K562 (cell line): ENCODE data around the gene CMIP. TPM values are rescaled to one million over a fixed set of nuclear protein-coding genes. Genes with fewer than 3 reads are reported as not detected.
A peak's percentile ranks its signal among the peaks of the same experiment; 100 is the strongest.

Source experiments
- CBX3 ChIP-seq, 2 experiments: IDR thresholded peaks; 1 replicate in 1 of 2; 2 replicates in 1 of 2; pipeline ENCODE4 v1.6.1; 2012; ENCODE audit warnings: inconsistent platforms in 2 of 2, low read length in 2 of 2, borderline replicate concordance in 1 of 2, control low read depth in 1 of 2
- CC2D1A ChIP-seq: fragments of 450-650 bp; IDR thresholded peaks from 2 replicates; pipeline ENCODE4 v1.6.1; 2017; ENCODE audit warnings: mild to moderate bottlenecking
- CHAMP1 ChIP-seq: fragments of 450-650 bp; IDR thresholded peaks from 2 replicates; pipeline ENCODE4 v1.6.1; 2016; ENCODE audit warnings: mild to moderate bottlenecking
- DDX20 ChIP-seq: fragments of 450-650 bp; IDR thresholded peaks from 2 replicates; pipeline ENCODE4 v1.6.1; 2016; ENCODE audit warnings: missing genetic modification characterization, low read depth, mild to moderate bottlenecking, missing compliant biosample characterization, moderate library complexity
- HMBOX1 ChIP-seq: sonication (generic); IDR thresholded peaks from 2 replicates; pipeline ENCODE4 v1.6.1; 2016
- JUNB ChIP-seq: fragments of 450-650 bp; formaldehyde crosslinking; conservative IDR thresholded peaks from 2 replicates; pipeline ENCODE4 v1.4.0; 2020; ENCODE audit warnings: mild to moderate bottlenecking
- KLF10 ChIP-seq: fragments of 250-450 bp; sonication (Bioruptor Pico); IDR thresholded peaks from 2 replicates; pipeline ENCODE4 v1.6.1; 2021; ENCODE audit warnings: matching md5 sums
- KLF16 ChIP-seq: IDR thresholded peaks from 2 replicates; pipeline ENCODE4 v1.6.1; 2016; ENCODE audit warnings: antibody characterized with exemption
- MYNN ChIP-seq, 2 experiments: sonication (generic); formaldehyde crosslinking in 1 of 2; IDR thresholded peaks; 2 replicates each; pipeline versions ENCODE4 v1.5.0 to v1.6.1; 2016 to 2020; ENCODE audit warnings: antibody characterized with exemption in 1 of 2, missing genetic modification reagents in 1 of 2
- NEUROD1 ChIP-seq: fragments of 150-350 bp; IDR thresholded peaks from 2 replicates; pipeline ENCODE4 v1.6.1; 2014; ENCODE audit warnings: borderline replicate concordance, low read length, low read depth; ENCODE audit not compliant: partially characterized antibody
- NFRKB ChIP-seq: fragments of 450-650 bp; IDR thresholded peaks from 2 replicates; pipeline ENCODE4 v1.6.1; 2016; ENCODE audit warnings: low read depth
- POLR2B ChIP-seq: fragments of 450-650 bp; IDR thresholded peaks from 2 replicates; pipeline ENCODE4 v1.6.1; 2018; ENCODE audit warnings: low read depth; ENCODE audit not compliant: partially characterized antibody
- RAD21 ChIP-seq, 2 experiments: fragments of 250-450 bp in 1 of 2; fragments of 450-650 bp in 1 of 2; sonication (Bioruptor Pico) in 1 of 2; formaldehyde crosslinking in 1 of 2; IDR thresholded peaks in 1 of 2; conservative IDR thresholded peaks in 1 of 2; 2 replicates each; pipeline versions ENCODE4 v1.4.0 to v1.8.0; 2020 to 2022; ENCODE audit warnings: mild to moderate bottlenecking in 2 of 2, moderate library complexity in 1 of 2
- RFX7 ChIP-seq: fragments of 250-450 bp; sonication (Bioruptor Pico); IDR thresholded peaks from 2 replicates; pipeline ENCODE4 v1.5.1; 2021; ENCODE audit warnings: mild to moderate bottlenecking
- SMAD3 ChIP-seq: fragments of 450-650 bp; formaldehyde crosslinking; conservative IDR thresholded peaks from 2 replicates; pipeline ENCODE4 v1.4.0; 2020; ENCODE audit warnings: mild to moderate bottlenecking
- SOX6 ChIP-seq: fragments of 450-650 bp; IDR thresholded peaks from 2 replicates; pipeline ENCODE4 v1.6.1; 2014; ENCODE audit warnings: mild to moderate bottlenecking
- SRSF9 ChIP-seq: fragments of 200-400 bp; formaldehyde crosslinking; IDR thresholded peaks from 2 replicates; pipeline ENCODE4 v1.6.1; 2017; ENCODE audit warnings: low read depth, low read length, borderline replicate concordance
- TAF15 ChIP-seq: fragments of 200-400 bp; formaldehyde crosslinking; IDR thresholded peaks from 2 replicates; pipeline ENCODE4 v1.6.1; 2017; ENCODE audit warnings: mild to moderate bottlenecking, low read depth, low read length, moderate library complexity
- ZNF121 ChIP-seq: sonication (generic); formaldehyde crosslinking; conservative IDR thresholded peaks from 2 replicates; pipeline ENCODE4 v1.8.0; 2022; ENCODE audit warnings: missing genetic modification reagents
- ZNF445 ChIP-seq: fragments of 250-450 bp; sonication (Bioruptor Pico); IDR thresholded peaks from 2 replicates; pipeline ENCODE4 v1.4.0; 2020; ENCODE audit warnings: low read depth, mild to moderate bottlenecking, moderate library complexity
- ZNF699 ChIP-seq: fragments of 250-450 bp; sonication (Bioruptor Pico); IDR thresholded peaks from 2 replicates; pipeline ENCODE4 v1.8.0; 2021; ENCODE audit warnings: mild to moderate bottlenecking, moderate library complexity; ENCODE audit not compliant: insufficient replicate concordance
- polyA plus RNA-seq, 8 experiments: library from polyadenylated mRNA; depleted of rRNA in 4 of 8; stranded (reverse) in 5 of 8; unstranded in 3 of 8; fragments of >200 nt; fragmentation: Nextera tagmentation in 2 of 8; fragmentation: Illumina TruSeq in 1 of 8; extraction: Ambion mirVana in 2 of 8; extraction: Trizol in 1 of 8; gene quantifications; 2 replicates each; pipeline versions ENCODE4 v1.2.1 to v1.2.3, GENCODE V29; 2011 to 2014; ENCODE audit warnings: inconsistent platforms in 1 of 8, missing spikeins in 1 of 8
- total RNA-seq, 7 experiments: library from RNA; depleted of rRNA in 6 of 7; stranded (reverse); fragments of >200 nt in 6 of 7; fragmentation: Illumina TruSeq in 2 of 7; extraction: Trizol in 2 of 7; gene quantifications; 2 replicates each; pipeline versions ENCODE4 v1.2.1 to v1.2.3, GENCODE V29; 2011 to 2021; ENCODE audit warnings: low replicate concordance in 1 of 7

Gene CMIP
- total and polyA plus RNA-seq, 9 of the 15 experiments (the other 6 are each of a cell fraction or from before 2014, with no cell fraction given): 0.94 to 82.5 (median 10.3) TPM

DNA sequence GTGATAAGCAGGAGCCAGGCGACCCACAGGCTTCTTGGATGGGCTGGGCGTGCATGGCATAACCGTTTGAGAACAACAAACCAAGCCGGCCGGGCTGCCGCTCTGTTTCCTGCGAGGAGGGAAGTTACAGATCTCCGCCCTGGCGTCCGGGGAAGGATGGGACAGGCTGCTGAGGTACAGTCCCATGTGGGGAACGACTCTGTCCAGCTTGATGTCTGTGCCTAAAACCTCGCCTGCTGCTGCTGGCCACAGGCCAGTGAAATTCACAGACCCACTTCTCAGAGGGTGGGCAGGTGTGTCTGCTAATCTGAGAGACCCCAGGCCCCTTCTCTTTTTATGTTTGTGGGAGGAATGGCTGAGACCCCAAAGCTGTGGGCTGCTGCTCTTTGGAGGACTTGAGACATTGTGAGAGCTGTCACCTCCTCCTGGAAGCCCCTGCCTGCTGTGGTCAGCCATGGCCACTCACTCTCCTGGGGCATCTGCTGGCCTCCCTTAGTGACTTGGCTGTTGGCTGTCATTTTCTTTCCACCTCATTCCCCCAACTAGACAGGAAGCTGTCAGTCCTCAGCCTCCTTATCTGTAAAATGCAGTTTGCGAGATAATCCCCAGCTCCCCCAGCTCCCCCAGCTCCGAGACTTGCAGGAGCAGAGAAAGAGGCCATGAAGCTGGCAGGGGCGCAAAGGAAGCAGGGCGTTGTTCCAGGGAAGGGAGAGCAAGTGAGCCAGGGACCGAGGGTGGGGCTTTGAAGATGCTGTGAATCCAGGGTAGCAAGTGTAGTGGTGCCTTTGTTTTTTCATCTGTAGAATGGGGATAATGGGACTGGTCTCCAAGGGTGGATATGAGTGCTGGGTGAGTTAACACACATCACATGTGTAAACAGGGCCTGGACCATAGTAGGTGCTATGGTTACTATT lies 51.0 kb downstream of the CMIP start (continued):
- peak; percentile 94 for TF ChIP-seq HMBOX1
- TF ChIP-seq ZNF121 (CRISPR knock-in tag): 0 out of 2 replicates have a peak, but pooled peaks have one; percentile 9
- peak; percentile 94 for TF ChIP-seq SOX6
- no peak; the same call in 1 of the 2 replicates for TF ChIP-seq CHAMP1
- TF ChIP-seq NEUROD1: peak; percentile 95
- TF ChIP-seq CC2D1A: peak; percentile 91
- no peak for TF ChIP-seq DDX20 (tag)
- peak; percentile 90 for TF ChIP-seq NFRKB
- no peak for TF ChIP-seq TAF15
- 0 out of 2 replicates have a peak, but pooled peaks have one; percentile 18 for TF ChIP-seq SMAD3 (CRISPR knock-in tag)
- no peak for TF ChIP-seq ZNF699 (CRISPR knock-in tag)
- peak in 1 of 2 experiments; percentile 95; a peak in 2 of 3 replicates for TF ChIP-seq CBX3 (IDR thresholded peaks at IDR 0.05; ENCODE audit: borderline replicate concordance in 1 of 2, low read length in 2 of 2)
- no peak for TF ChIP-seq RFX7
- no peak for TF ChIP-seq KLF10
- no peak for TF ChIP-seq POLR2B
- no peak for TF ChIP-seq SRSF9
- TF ChIP-seq JUNB: no peak
- TF ChIP-seq ZNF445 (CRISPR knock-in tag): no peak
- peak; percentile 96 for TF ChIP-seq KLF16
- peak; percentile 55 to 60 for TF ChIP-seq RAD21 (CRISPR knock-in tag; conservative IDR thresholded peaks at IDR 0.05 in 1 of 2, IDR thresholded peaks at IDR 0.05 in 1 of 2)
- peak; percentile 97 for TF ChIP-seq MYNN (IDR thresholded peaks at IDR 0.05)
- no peak for TF ChIP-seq MYNN (CRISPR knock-in tag; IDR thresholded peaks at IDR 0.05)
